GM19239 (cell line): Measurements from ENCODE around the gene GNAL.
A peak's percentile ranks its signal among the peaks of the same experiment; 100 is the strongest.
"Not testable (repeated sequence)": the region's sequence is repeated elsewhere in the genome, so short reads cannot be mapped to it uniquely, and the experiment has no call there.

Experiments
- DNase-seq: peaks from one replicate; pipeline ENCODE4 v3.0.0; 2011; ENCODE audit warnings: low spot score; ENCODE audit not compliant: insufficient read length
- FAIRE-seq: peaks from 2 replicates; lab custom pipeline; 2011; peaks lifted over from hg19 to GRCh38; lab: Jason Lieb, UNC

The GNAL gene

GRCh38 chr18:11834772-11835171, 145.7 kb downstream of the GNAL start:
- no peak for DNase-seq
- FAIRE-seq = no peak

- DNase-seq = no peak
- FAIRE-seq = no peak
Observed at GRCh38 chr18:11839556-11839955, 150.5 kb downstream of the GNAL start.

GRCh38 chr18:11840493-11840892, 151.4 kb downstream of the GNAL start:
- FAIRE-seq (no peak), DNase-seq (no peak)

GRCh38 chr18:11842562-11842961, 153.5 kb downstream of the GNAL start:
- DNase-seq (no peak), FAIRE-seq (no peak)

DNA sequence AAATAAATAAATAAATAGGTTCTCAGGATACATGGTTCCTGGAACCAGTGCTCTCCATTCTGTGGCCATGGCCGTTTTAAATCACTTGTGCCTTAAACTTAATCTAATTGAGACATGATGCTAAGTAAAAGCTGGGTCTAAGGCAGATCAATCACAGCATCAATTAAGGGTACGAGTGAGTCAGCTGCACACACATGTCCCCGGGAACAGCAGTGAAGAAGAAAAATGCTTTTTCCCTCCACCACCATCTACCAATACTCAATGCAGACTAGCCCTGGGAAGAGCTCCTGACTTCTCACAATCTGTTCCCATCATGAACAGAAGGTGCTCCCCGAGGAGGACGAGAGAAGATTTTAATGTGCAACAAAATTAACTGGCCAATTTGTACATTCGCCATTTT, 155.4 kb downstream of the GNAL start:
- DNase-seq (no peak), FAIRE-seq (no peak)

- no peak for DNase-seq
- no peak for FAIRE-seq
Observed at GRCh38 chr18:11845654-11846053, 156.6 kb downstream of the GNAL start.

- DNase-seq (no peak), FAIRE-seq (no peak)
Observed at GRCh38 chr18:11847811-11848210, 158.7 kb downstream of the GNAL start.

GRCh38 chr18:11849279-11849678, 160.2 kb downstream of the GNAL start:
- FAIRE-seq (no peak), DNase-seq (no peak)

DNA sequence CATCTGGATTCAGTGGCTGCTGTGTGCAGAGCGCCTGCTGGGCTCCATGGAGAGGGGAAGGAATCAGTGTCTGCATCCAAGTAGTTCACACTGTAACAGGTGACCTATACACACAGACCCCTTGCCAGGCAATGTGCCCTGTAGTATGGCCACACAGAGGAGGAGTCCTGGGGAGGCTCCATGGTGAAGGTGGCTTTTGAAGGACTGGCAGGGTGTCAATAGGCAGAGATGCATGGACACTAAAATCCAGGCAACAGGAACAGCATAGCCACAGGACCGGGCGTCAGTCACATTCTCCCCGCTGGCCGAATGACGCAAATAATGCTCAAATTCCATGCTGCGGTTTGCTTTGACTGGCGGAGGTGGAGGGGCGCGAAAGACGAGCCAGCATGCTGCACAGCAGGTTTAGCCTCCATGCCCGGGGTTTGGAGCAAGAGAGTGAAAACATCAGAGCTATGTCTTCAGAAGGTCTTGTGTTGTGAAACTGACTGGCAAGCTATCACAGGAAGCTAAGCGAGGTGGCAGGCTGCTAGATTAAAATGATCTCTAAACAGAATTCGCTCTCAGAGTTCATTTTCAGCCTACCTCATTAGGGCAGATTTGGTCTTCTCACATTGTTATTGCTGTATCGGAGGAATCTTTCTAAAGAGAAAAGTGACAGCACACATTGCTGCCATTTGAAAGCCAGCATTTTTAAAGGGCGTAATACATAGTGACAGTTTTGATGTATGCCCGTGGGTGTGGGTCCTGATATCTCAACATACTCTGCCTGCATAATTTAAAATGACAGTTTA, 161.0 kb downstream of the GNAL start:
- FAIRE-seq (peak; percentile 78), DNase-seq (no peak)

GRCh38 chr18:11850821-11851145, 161.7 kb downstream of the GNAL start:
- DNase-seq (no peak), FAIRE-seq (no peak)

DNA sequence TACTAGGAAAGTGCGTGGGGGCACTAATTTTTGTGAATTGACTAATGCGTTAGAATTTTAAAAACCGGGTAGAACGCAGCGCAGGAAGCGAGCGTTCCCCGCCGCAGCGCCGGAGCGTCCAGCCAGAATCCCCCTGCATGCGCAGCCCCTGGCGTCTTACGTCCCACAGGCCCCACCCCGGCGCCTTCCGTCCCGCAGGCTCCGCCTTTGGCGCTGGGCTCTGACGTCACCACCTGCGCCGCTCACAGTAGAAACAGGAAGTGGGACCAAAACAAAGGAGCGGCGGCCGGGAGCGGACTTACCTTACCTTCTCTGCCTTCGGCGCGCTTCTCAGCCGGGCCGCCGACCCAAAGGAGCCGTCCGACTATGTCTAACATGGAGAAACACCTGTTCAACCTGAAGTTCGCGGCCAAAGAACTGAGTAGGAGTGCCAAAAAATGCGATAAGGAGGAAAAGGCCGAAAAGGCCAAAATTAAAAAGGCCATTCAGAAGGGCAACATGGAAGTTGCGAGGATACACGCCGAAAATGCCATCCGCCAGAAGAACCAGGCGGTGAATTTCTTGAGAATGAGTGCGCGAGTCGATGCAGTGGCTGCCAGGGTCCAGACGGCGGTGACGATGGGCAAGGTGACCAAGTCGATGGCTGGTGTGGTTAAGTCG, 162.2 kb downstream of the GNAL start, which contains the start of gene CHMP1B:
Gene CHMP1B (plus strand): TSS at position 268 of the 660 bp plus-strand sequence. CDS start 99 bp downstream, at position 367.
- peak; percentile 87 for DNase-seq
- FAIRE-seq = peak; percentile 92

DNA sequence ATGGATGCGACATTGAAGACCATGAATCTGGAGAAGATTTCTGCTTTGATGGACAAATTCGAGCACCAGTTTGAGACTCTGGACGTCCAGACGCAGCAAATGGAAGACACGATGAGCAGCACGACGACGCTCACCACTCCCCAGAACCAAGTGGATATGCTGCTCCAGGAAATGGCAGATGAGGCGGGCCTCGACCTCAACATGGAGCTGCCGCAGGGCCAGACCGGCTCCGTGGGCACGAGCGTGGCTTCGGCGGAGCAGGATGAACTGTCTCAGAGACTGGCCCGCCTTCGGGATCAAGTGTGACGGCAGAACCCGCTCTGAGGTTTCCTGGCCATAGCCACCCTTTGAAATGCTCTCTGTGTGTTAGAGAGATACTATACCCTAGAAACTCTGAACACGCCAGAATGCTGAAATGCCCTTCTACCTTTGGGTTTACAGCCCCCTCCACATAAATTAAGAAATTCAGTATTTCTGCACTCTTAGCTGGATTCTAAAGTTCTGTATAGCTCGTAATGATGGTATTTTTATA, 162.8 kb downstream of the GNAL start:
- no peak for DNase-seq
- peak; percentile 26 for FAIRE-seq

DNA sequence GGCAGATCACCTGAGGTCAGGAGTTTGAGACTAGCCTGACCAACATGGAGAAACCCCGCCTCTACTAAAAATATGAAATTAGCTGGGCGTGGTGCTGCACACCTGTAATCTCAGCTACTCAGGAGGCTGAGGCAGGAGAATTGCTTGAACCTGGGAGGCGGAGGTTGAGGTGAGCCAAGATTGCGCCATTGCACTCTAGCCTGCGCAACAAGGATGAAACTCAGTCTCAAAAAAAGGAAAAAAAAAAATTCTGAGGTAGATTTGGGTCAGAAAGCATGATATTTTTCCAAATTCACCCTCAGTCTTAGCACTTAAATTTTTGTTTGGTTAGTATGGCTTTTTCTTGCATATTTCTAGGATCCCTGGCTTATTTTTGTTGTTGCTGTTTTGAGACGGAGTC, 165.5 kb downstream of the GNAL start:
- not testable (repeated sequence) for FAIRE-seq, DNase-seq

- FAIRE-seq = no peak
Observed at GRCh38 chr18:11857177-11857887, 168.3 kb downstream of the GNAL start.

DNA sequence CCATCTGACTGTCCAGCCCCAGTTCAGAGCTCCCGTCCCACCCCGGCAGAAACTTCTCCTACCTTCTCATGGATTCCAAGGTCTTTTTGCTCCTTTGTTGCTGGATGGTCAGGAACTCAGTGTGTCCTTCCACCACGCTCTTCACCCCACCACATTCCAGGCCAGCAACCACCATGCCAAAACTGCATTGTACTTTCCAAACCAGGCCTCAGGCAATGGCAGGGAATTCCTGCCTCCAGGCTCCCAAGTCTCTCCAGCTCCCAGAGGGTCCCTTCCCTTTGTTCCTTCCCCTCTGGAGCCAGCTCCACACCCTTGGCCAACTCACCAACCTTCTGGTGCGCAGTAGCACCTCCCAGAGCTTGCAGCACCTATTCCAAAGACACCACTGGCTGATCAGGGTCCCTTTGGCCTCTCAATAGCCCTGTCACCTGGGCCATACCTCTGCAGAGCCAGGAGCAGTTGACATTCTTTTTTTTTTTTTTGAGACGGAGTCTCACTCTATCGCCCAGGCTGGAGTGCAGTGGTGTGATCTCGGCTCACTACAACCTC, 170.3 kb downstream of the GNAL start:
- FAIRE-seq = no peak
- DNase-seq = no peak

More at GRCh38 chr18:11857177-11857887, 168.3 kb downstream of the GNAL start:
- no peak for DNase-seq

GRCh38 chr18:11859903-11860407, 170.9 kb downstream of the GNAL start:
- no peak for DNase-seq
- FAIRE-seq = no peak

DNA sequence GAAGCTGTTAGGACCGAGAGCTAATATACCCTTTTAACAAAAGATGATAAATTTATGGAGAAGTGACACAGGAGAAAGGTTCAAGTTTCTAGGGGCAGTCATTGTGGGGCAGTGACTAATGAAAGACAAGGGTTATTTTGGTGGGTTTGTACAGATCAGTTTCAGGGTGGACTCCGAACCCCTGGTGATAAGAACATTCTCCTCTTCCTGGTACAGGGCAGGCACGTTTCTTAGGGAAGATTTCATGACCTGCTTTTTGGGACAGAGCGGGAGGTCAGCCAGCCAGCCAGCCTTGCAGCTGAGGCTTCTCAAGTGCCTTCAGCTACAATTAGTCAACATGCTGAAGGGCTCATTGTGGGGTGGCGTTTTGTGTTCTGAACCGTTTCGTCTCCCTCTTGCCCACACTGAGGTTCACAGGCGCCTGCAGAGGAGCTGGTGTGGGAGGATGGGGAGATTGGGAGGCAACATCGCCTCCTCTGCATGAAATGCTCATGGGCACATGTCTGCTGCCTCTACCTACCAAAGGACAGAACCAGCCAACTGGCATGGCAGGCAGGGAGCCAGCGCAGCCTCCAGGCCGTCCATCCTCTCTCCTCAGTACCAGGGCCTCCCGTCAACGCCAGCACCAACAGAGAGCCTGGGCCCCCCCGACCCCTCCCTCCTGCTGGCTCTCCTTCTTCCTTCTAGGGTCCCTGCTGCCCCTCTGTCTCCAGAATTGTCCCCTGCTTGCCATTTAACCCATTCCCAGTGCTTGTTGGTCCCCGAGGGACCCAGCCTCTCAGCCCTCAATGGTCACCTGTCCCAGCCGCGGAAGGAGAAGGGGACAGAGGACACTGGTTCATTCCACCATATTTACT, 171.8 kb downstream of the GNAL start:
- no peak for FAIRE-seq
- DNase-seq = no peak

DNA sequence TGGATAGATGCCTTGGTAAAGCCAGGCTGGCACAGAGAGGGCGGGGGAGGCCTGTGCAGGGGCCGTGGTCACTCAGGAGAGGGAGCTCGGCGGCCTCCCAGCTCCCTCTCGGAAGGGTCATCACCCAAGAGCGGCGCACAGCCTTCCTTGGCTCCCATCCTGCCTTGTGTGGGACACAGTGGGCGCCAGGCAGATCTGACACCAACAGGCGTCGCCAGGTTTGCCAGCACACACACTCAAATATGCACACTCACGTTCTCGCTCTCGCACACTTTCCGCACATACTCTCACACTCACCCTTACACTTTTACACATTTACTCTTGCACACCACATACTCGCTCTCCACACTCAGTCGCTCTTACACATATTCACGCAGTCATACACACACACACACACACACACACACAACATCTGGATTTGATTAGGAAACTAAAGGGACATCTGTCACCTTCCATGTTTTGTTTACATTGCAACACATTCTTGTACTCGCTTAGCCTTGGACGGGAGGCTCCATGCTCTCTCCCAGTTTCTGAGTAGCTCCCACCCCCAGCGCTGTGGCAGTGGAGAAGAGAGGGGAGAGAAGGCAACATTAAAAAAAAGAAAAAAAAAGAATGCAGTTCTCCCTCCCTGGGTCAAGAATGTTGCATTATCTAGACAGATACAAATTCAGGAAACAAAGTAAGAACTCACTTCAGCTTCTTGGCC, 172.7 kb downstream of the GNAL start:
- no peak for FAIRE-seq

More for the DNA sequence above, 172.7 kb downstream of the GNAL start:
- no peak for DNase-seq
